HepG2 (cell line): ENCODE data around the gene DHFR. TPM values are rescaled to one million over a fixed set of nuclear protein-coding genes. Genes with fewer than 3 reads are reported as not detected.

Experiments
- ATAC-seq: fragments of 200-7000 bp; cut with Tn5 transposase; 3 replicates; pipeline ENCODE4 v1.9.1; 2020; ENCODE audit warnings: mild to moderate bottlenecking, moderate library complexity
- BruUV-seq: library from RNA; stranded (reverse); fragments of 400-500 nt; replicated peaks from 2 replicates; lab custom pipeline; 2021; lab: Mats Ljungman, UMichigan
- CTCF ChIA-PET: fragments of 300-600 bp; formaldehyde crosslinking; extraction: SDS; loops from one replicate; lab custom pipeline; 2021; ENCODE audit warnings: low total read pairs, inconsistent platforms, low intra/inter-chr PET ratio; lab: Yijun Ruan, JAX
- POLR2A ChIA-PET: fragments of 350-600 bp; sonication (Branson Sonifier 250); formaldehyde crosslinking; loops from one replicate; lab custom pipeline; 2020; ENCODE audit warnings: antibody characterized with exemption, inconsistent platforms; lab: Yijun Ruan, JAX
- DNase-seq: peaks from one replicate; pipeline ENCODE4 v3.0.0-alpha.2; 2015; ENCODE audit warnings: low spot score
- FAIRE-seq: peaks from 3 replicates; lab custom pipeline; 2011; peaks lifted over from hg19 to GRCh38; lab: Jason Lieb, UNC
- H2AFZ ChIP-seq: one replicate; pipeline ENCODE4 v1.6.1; 2011; ENCODE audit warnings: low read length, inconsistent platforms
- H3K27ac ChIP-seq: fragments of 300-600 bp; 3 replicates; pipeline ENCODE4 v1.8.0; 2011; ENCODE audit warnings: mixed run types, mild to moderate bottlenecking, mixed read lengths, low read length, inconsistent platforms; ENCODE audit not compliant: insufficient read depth; ENCODE audit errors: extremely low read length
- H3K27me3 ChIP-seq, 2 experiments: fragments of 200-600 bp in 1 of 2; 2 replicates in 1 of 2; 3 replicates in 1 of 2; pipeline versions ENCODE4 v1.6.0 to v1.8.0; 2011; ENCODE audit warnings: low read length in 2 of 2, mild to moderate bottlenecking in 2 of 2, moderate library complexity in 2 of 2, inconsistent platforms in 1 of 2; ENCODE audit not compliant: insufficient read depth in 2 of 2, control insufficient read depth in 1 of 2
- H3K36me3 ChIP-seq, 2 experiments: fragments of 200-600 bp in 1 of 2; replicated peaks in 1 of 2; 2 replicates in 1 of 2; 3 replicates in 1 of 2; pipeline versions ENCODE4 v1.5.1 to v1.8.0; 2011; ENCODE audit warnings: low read length in 2 of 2, inconsistent platforms in 1 of 2; ENCODE audit not compliant: insufficient read depth in 2 of 2, control insufficient read depth in 1 of 2
- H3K4me1 ChIP-seq: 2 replicates; pipeline ENCODE4 v1.5.1; 2012; ENCODE audit warnings: low read length, inconsistent platforms; ENCODE audit not compliant: insufficient read depth
- H3K4me2 ChIP-seq: 2 replicates; pipeline ENCODE4 v1.6.0; 2011; ENCODE audit warnings: low read depth, low read length, inconsistent platforms
- H3K4me3 ChIP-seq, 3 experiments: fragments of 200-600 bp in 1 of 3; sonication (generic), shearing (Covaris generic) in 1 of 3; replicated peaks in 1 of 3; 2 replicates each; pipeline ENCODE4 v1.5.1; 2011 to 2016; ENCODE audit warnings: low read length in 3 of 3, inconsistent platforms in 2 of 3, low read depth in 2 of 3, mild to moderate bottlenecking in 2 of 3, control low read depth in 1 of 3, mixed read lengths in 1 of 3; ENCODE audit not compliant: insufficient read depth in 1 of 3
- H3K79me2 ChIP-seq: one replicate; pipeline ENCODE4 v1.6.1; 2011; ENCODE audit warnings: low read length, inconsistent platforms; ENCODE audit not compliant: insufficient read depth
- H3K9ac ChIP-seq: 2 replicates; pipeline ENCODE4 v1.6.0; 2011; ENCODE audit warnings: mild to moderate bottlenecking, low read depth, low read length, inconsistent platforms; ENCODE audit not compliant: insufficient read depth
- H3K9me3 ChIP-seq: 2 replicates; pipeline ENCODE4 v1.5.1; 2012; ENCODE audit warnings: mild to moderate bottlenecking, low read length
- H4K20me1 ChIP-seq: 2 replicates; pipeline ENCODE4 v1.6.0; 2011; ENCODE audit warnings: inconsistent platforms, mild to moderate bottlenecking, low read length, moderate library complexity; ENCODE audit not compliant: insufficient read depth
- CREB1 ChIP-seq, 2 experiments: fragments of 450-650 bp in 1 of 2; IDR thresholded peaks; 2 replicates each; pipeline ENCODE4 v1.6.1; 2016 to 2017; ENCODE audit warnings: control low read depth in 1 of 2, mild to moderate bottlenecking in 1 of 2, missing compliant biosample characterization in 1 of 2, missing genetic modification characterization in 1 of 2
- ERF ChIP-seq: IDR thresholded peaks from 2 replicates; pipeline ENCODE4 v1.6.1; 2018; ENCODE audit warnings: missing biosample characterization, missing genetic modification reagents
- HNRNPUL1 ChIP-seq: fragments of 200-400 bp; formaldehyde crosslinking; IDR thresholded peaks from 2 replicates; pipeline ENCODE4 v1.6.1; 2017; ENCODE audit warnings: low read depth, mild to moderate bottlenecking, low read length, moderate library complexity
- ISL2 ChIP-seq: sonication (generic); formaldehyde crosslinking; IDR thresholded peaks from 2 replicates; pipeline ENCODE4 v1.5.0; 2020; ENCODE audit warnings: missing genetic modification reagents
- JDP2 ChIP-seq: sonication (generic); formaldehyde crosslinking; IDR thresholded peaks from 2 replicates; pipeline ENCODE4 v1.8.1; 2022; ENCODE audit warnings: missing genetic modification reagents, borderline replicate concordance
- SYNCRIP ChIP-seq: fragments of 200-400 bp; formaldehyde crosslinking; IDR thresholded peaks from 2 replicates; pipeline ENCODE4 v1.6.1; 2018; ENCODE audit warnings: mild to moderate bottlenecking, low read depth, low read length; ENCODE audit not compliant: insufficient read depth
- TCF7L2 ChIP-seq: IDR thresholded peaks from 2 replicates; pipeline ENCODE4 v1.6.1; 2011; ENCODE audit warnings: mild to moderate bottlenecking, low read depth, low read length, moderate library complexity
- YEATS2 ChIP-seq: sonication (generic); formaldehyde crosslinking; IDR thresholded peaks from 2 replicates; pipeline ENCODE4 v1.4.0; 2020; ENCODE audit warnings: missing genetic modification reagents, borderline replicate concordance
- YEATS4 ChIP-seq: sonication (generic); formaldehyde crosslinking; IDR thresholded peaks from 2 replicates; pipeline ENCODE4 v1.4.0; 2020; ENCODE audit warnings: missing genetic modification reagents, borderline replicate concordance
- ZNF367 ChIP-seq: sonication (generic); formaldehyde crosslinking; IDR thresholded peaks from 2 replicates; pipeline ENCODE4 v1.4.0; 2020; ENCODE audit warnings: missing genetic modification reagents, borderline replicate concordance
- ZSCAN22 ChIP-seq: sonication (generic); formaldehyde crosslinking; IDR thresholded peaks from 2 replicates; pipeline ENCODE4 v1.4.0; 2020; ENCODE audit warnings: mild to moderate bottlenecking, missing genetic modification reagents
- WGBS: methylation state at CpG from one replicate; pipeline ENCODE4 v1.1.6; 2017; ENCODE audit warnings: low lambda C conversion rate; 5-methylcytosine and 5-hydroxymethylcytosine counted together
- in situ Hi-C: cut with HindIII; loops from 2 replicates; pipeline ENCODE4 v1.10.0; 2017; ENCODE audit warnings: low pct_unique_long_range_greater_than_20kb; ENCODE audit not compliant: extremely low pct_ligation_motif_present
- intact Hi-C: fragments of 100-400 bp; cut with micrococcal nuclease; formaldehyde crosslinking; loops from one replicate; pipeline ENCODE4 v1.10.0; 2022; ENCODE audit not compliant: unreplicated experiment
- polyA plus RNA-seq, 8 experiments: library from polyadenylated mRNA; depleted of rRNA in 3 of 8; stranded (reverse) in 7 of 8; unstranded in 1 of 8; fragments of >200 nt; fragmentation: Illumina TruSeq in 4 of 8; extraction: Trizol in 4 of 8; gene quantifications; 2 replicates each; pipeline versions ENCODE4 v1.2.1 to v1.2.3, GENCODE V29; 2011 to 2016; ENCODE audit warnings: low read depth in 4 of 8, missing spikeins in 1 of 8, mixed read lengths in 1 of 8; ENCODE audit not compliant: insufficient read depth in 1 of 8
- total RNA-seq, 5 experiments: library from RNA; depleted of rRNA; stranded (reverse); fragments of >200 nt; fragmentation: Illumina TruSeq; extraction: Trizol; gene quantifications; 2 replicates each; pipeline ENCODE4 v1.2.3, GENCODE V29; 2016; ENCODE audit warnings: low read depth in 1 of 5
- TF ChIP-seq, protein P1 (sequence below): sonication (generic); formaldehyde crosslinking; IDR thresholded peaks from 2 replicates; pipeline ENCODE4 v1.5.0; 2020; ENCODE audit warnings: mild to moderate bottlenecking, missing genetic modification reagents

The DHFR gene
- total and polyA plus RNA-seq, 2 of the 13 experiments (the other 11 are each of a cell fraction or from before 2014, with no cell fraction given), result 22.8 to 59.0 TPM

DNA sequence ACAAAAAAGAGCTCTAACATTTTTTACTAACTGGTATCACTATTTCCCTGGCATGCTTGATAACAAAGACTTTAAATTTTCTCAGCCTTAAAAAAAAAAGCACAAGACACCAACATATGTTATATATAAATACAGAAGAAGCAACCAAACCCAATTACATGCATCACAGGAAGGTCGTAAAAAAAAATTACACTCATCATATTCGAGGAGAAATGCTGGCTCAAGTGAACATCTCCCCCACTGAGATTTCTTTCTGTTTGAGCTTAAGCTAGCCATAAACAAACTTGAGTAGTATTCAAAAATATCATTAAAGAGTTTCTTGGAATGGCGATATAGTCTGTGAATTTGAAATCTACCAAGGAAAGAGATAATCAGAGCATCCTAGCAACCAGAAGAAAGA lies 7.9 kb downstream of the DHFR start (continued):
- no peak for TF ChIP-seq ERF
- TF ChIP-seq ISL2 (CRISPR knock-in tag), result no peak
- TF ChIP-seq ZNF367 (CRISPR knock-in tag), result no peak
- no peak for TF ChIP-seq CREB1 (IDR thresholded peaks at IDR 0.05)
- no peak for TF ChIP-seq CREB1 (CRISPR knock-in tag; IDR thresholded peaks at IDR 0.05)
- TF ChIP-seq, all 625 proteins: peak for 0

- no peaks in the 10 kb centered on the region for H3K9me3 ChIP-seq
- H3K36me3 ChIP-seq, result peaks cover 3 to 29% of the 10 kb centered on the region in 2 experiments
- H2AFZ ChIP-seq, result no peak overlapping the region
- WGBS, result 92% methylated on average over 4 of the region's 4 CpGs
- H3K4me3 ChIP-seq, result no peak overlapping the region
- in situ Hi-C loops, result no loop called here
- DNase-seq, result no peak
- H3K79me2 ChIP-seq, result no peaks in the 10 kb centered on the region
- FAIRE-seq, result no peak
- CTCF ChIA-PET, result no interaction called here
- H3K27ac ChIP-seq, result no peak overlapping the region
- H3K4me2 ChIP-seq, result no peak overlapping the region
- ATAC-seq, result no peak
- H3K27me3 ChIP-seq, result no peaks in the 10 kb centered on the region
- H3K9ac ChIP-seq, result no peak overlapping the region
- POLR2A ChIA-PET, result no interaction called here
- intact Hi-C loops, result no loop called here
- H3K4me1 ChIP-seq, result no peaks in the 10 kb centered on the region
- no peaks in the 10 kb centered on the region for H4K20me1 ChIP-seq
- no TSS peak for BruUV-seq
- TF ChIP-seq JDP2, result no peak
- no peak for TF ChIP-seq YEATS2 (CRISPR knock-in tag)
- no peak for TF ChIP-seq YEATS4 (CRISPR knock-in tag)
- no peak for TF ChIP-seq ZSCAN22 (CRISPR knock-in tag)
- TF ChIP-seq, protein P1, sequence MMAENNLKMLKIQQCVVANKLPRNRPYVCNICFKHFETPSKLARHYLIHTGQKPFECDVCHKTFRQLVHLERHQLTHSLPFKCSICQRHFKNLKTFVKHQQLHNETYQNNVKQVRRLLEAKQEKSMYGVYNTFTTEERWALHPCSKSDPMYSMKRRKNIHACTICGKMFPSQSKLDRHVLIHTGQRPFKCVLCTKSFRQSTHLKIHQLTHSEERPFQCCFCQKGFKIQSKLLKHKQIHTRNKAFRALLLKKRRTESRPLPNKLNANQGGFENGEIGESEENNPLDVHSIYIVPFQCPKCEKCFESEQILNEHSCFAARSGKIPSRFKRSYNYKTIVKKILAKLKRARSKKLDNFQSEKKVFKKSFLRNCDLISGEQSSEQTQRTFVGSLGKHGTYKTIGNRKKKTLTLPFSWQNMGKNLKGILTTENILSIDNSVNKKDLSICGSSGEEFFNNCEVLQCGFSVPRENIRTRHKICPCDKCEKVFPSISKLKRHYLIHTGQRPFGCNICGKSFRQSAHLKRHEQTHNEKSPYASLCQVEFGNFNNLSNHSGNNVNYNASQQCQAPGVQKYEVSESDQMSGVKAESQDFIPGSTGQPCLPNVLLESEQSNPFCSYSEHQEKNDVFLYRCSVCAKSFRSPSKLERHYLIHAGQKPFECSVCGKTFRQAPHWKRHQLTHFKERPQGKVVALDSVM (CRISPR knock-in tag), result peak; percentile 19; the same call in 1 of the 2 replicates
- TF ChIP-seq TCF7L2, result no peak
- TF ChIP-seq HNRNPUL1, result no peak
- TF ChIP-seq SYNCRIP, result no peak
- TF ChIP-seq, all 625 proteins: peak for 1
Measured at GRCh38 chr5:80644900-80645299, 9.9 kb downstream of the DHFR start.
